LNCAP (cell line): ENCODE measurements around the gene MEGF10.
A peak's percentile ranks its signal among the peaks of the same experiment; 100 is the strongest.

Experiments
- TF ChIP-seq, protein P1 (sequence below): fragments of 450-650 bp; IDR thresholded peaks from 2 replicates; pipeline ENCODE4 v1.5.1; 2017; ENCODE audit warnings: mild to moderate bottlenecking

The MEGF10 gene

DNA sequence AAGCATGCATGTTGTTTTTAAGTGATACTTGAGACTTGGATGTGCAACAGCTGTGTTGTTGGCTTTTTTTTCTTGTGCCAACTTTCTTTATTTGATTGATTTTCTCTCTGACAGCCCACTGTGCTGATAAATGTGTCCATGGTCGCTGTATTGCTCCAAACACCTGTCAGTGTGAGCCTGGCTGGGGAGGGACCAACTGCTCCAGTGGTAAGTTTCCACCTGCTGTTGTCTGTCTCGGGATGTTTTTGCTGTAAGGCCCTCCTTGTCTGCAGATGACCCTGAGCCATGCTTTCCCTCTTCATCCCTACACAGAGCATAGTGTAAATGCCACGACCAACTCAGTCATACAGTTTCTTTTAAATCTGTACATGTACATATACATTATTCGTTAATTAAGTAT, 79.2 kb downstream of the MEGF10 start:
- TF ChIP-seq, protein P1, sequence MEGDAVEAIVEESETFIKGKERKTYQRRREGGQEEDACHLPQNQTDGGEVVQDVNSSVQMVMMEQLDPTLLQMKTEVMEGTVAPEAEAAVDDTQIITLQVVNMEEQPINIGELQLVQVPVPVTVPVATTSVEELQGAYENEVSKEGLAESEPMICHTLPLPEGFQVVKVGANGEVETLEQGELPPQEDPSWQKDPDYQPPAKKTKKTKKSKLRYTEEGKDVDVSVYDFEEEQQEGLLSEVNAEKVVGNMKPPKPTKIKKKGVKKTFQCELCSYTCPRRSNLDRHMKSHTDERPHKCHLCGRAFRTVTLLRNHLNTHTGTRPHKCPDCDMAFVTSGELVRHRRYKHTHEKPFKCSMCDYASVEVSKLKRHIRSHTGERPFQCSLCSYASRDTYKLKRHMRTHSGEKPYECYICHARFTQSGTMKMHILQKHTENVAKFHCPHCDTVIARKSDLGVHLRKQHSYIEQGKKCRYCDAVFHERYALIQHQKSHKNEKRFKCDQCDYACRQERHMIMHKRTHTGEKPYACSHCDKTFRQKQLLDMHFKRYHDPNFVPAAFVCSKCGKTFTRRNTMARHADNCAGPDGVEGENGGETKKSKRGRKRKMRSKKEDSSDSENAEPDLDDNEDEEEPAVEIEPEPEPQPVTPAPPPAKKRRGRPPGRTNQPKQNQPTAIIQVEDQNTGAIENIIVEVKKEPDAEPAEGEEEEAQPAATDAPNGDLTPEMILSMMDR = no peak

DNA sequence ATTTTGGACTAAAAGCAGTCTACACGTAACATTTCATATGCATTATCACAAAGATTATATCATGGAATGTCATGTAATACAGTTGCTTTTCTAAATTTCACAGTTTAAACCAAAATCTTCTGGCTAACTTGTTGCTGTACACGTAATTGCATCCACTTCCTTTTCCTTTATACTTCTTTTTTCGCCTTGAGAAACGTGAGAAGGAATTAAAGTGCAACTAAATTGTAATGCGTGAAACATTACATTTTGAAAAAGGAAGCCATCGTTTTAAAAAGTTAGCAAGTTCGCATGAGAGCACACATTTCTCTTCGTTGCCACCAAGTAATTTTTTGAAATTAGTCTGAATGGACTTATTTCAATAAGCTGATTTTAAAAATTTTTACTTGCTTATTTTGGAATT, 80.0 kb downstream of the MEGF10 start:
- TF ChIP-seq, protein P1 = no peak

DNA sequence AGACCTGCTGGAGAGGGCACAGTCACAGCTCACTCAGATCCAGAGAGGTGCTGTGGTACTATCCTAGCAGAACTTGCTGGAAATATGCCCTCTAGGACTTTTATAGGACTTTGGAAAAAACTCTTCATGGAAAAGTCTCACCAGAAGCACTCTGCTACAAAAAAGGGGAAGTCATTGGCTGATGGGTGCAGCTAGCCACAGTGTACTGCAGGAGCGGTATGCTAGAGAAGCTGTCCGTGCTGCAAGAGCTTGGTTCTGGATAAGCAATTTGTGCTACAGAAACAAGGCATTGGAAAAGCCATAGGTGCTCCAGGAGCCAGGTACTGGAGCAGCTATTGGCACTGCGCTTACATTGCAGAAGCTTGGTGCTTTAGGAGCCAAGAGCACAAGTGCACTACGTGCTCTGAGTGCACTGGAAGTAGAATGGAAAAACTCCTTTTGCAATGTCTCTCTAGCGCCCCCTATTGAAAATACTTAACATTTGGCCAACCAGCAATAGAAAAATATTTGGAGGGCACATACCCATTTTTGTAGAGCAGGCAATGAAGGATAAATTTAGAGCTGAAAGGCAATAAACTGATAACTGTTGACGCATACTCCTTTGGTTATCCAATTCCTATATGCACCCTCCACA, 83.4 kb downstream of the MEGF10 start:
- TF ChIP-seq, protein P1 = peak; percentile 51

DNA sequence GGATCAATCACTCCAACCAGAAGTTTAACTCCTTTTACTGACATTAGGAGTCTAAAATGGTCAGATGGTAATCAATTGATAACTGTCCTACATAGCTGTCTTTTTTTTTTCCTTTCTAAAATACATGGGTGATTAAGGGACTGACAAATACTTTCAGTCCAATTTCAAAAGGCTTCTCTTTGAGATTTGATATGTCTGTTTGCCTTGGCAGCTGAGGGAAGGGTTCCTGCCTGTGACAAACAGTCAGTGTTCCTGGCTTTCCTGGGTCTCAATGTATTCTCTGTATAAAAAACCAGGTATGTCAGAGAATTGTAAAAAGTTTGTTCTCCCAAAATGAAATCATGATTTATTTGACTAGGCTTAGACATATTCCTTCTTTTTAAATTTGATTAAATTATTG, 84.5 kb downstream of the MEGF10 start:
- TF ChIP-seq, protein P1 = no peak

DNA sequence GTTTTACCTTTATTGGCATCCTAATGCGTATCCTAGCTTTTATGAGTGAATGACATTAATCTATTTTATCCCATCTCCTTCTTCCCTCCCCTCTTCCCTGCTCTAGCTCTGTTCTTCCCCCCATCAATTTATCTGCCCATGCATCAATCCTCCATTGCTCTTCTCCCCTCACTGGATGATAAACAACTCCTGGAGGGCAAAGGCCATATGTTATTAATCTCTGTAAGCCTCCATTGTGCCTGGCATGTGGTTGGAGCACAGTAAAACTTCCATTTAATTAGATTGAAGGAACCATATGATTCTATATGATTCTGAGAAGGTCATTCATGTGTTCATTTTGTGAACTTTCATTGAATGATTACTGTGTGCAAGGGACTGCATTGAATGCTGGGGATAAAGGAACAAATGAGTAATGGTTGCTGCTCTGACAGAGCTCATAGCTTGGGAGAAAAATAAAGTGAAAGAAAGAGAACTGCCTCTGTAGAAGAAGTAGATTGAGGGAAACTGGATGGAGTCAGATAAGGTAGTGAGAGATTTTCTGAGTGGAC, 85.0 kb downstream of the MEGF10 start:
- TF ChIP-seq, protein P1 = no peak

DNA sequence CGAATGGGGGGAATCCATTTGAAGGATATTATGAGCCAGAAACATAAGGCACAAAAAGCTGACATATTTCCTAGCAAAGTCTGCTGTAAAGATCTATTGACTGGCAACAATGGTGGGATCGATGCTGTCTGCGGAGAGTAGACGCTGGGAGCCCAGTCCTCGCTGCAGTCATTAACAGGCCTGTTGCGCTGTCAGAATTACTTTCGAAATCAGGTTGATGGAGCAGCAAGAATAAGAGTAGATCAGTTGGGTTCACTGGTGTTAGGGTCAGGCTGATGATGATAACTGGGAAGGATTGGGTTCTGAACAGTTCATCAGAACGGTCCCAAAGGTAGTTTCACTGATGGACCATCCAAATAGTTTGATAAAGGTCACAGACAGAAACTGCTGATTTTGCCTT, 87.1 kb downstream of the MEGF10 start:
- TF ChIP-seq, protein P1 = no peak

DNA sequence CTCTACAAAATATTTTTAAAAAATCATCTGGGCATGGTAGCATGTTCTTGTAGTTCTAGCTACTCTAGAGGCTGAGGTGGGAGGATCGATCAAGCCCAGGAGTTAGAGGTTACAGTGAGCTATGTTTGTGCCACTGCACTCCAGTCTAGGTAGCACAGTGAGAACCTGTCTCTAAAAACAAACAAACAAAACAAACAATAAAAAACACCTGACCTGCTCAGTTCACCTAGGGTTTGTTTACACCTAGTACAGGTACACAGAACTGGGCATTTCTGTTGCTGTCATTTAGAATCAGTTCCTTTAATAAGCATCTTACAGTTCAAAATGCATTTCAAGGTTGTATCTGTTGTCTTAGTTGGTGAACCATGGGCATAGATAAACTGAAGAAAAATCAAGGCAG, 95.3 kb downstream of the MEGF10 start:
- TF ChIP-seq, protein P1 = no peak

DNA sequence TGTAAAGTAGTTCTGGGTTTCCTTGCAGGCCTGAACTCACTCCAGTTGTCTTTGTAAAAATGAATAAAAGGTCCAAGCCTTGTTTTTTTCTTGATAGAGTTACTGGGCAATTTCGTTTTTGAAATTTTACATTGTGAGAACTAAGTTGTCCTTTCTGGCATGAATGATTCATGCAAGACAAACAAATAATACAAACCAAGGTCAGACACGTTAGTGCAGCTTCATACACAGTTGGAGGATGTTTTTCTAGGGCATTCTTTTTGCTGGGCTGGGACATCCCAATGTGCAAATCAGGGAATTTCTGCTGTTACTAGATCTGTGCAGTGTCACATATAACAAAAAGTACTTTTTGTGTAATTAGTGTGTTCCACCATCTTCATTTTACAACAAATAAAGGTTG, 96.0 kb downstream of the MEGF10 start:
- TF ChIP-seq, protein P1 = no peak
